Endodermal cell (in vitro differentiated cells): ENCODE results near the gene HNRNPK. TPM values are rescaled to one million over a fixed set of nuclear protein-coding genes. Genes with fewer than 3 reads are reported as not detected.

ENCODE experiments used
- DNase-seq: peaks from one replicate; pipeline ENCODE4 v3.0.0-alpha.2; 2017
- H3K27ac ChIP-seq: 2 replicates; pipeline ENCODE4 v1.5.1; 2013; ENCODE audit warnings: mild to moderate bottlenecking, low read depth, low read length, moderate library complexity
- H3K27me3 ChIP-seq: 2 replicates; pipeline ENCODE4 v1.6.1; 2013; ENCODE audit warnings: mild to moderate bottlenecking, low read length, moderate library complexity; ENCODE audit not compliant: insufficient read depth, control insufficient read depth, poor library complexity, severe bottlenecking
- H3K36me3 ChIP-seq: 2 replicates; pipeline ENCODE4 v1.7.0; 2013; ENCODE audit warnings: mild to moderate bottlenecking, low read length, moderate library complexity; ENCODE audit not compliant: control insufficient read depth, insufficient read depth
- H3K4me1 ChIP-seq: one replicate; pipeline ENCODE4 v1.7.0; 2013; ENCODE audit warnings: low read length; ENCODE audit not compliant: control insufficient read depth, insufficient read depth
- H3K4me3 ChIP-seq: 2 replicates; pipeline ENCODE4 v1.5.1; 2013; ENCODE audit warnings: mild to moderate bottlenecking, low read length, moderate library complexity
- H3K9ac ChIP-seq: 2 replicates; pipeline ENCODE4 v1.6.1; 2013; ENCODE audit warnings: mild to moderate bottlenecking, low read length, moderate library complexity; ENCODE audit not compliant: poor library complexity, severe bottlenecking; ENCODE audit errors: extremely low read depth
- H3K9me3 ChIP-seq: 2 replicates; pipeline ENCODE4 v1.6.1; 2013; ENCODE audit warnings: mild to moderate bottlenecking, low read length, moderate library complexity; ENCODE audit not compliant: control insufficient read depth
- H3K27ac Mint-ChIP-seq: 2 replicates; pipeline ENCODE4 v1.8.0; 2020; ENCODE audit warnings: mixed read lengths
- H3K27me3 Mint-ChIP-seq: 2 replicates; pipeline ENCODE4 v1.8.0; 2021; ENCODE audit warnings: mild to moderate bottlenecking, mixed read lengths; ENCODE audit not compliant: insufficient read depth
- H3K36me3 Mint-ChIP-seq: 2 replicates; pipeline ENCODE4 v1.8.0; 2020; ENCODE audit warnings: low read depth, mixed read lengths
- H3K4me1 Mint-ChIP-seq: 2 replicates; pipeline ENCODE4 v1.8.0; 2020; ENCODE audit warnings: mixed read lengths
- H3K4me3 Mint-ChIP-seq: 2 replicates; pipeline ENCODE4 v1.8.0; 2020; ENCODE audit warnings: mild to moderate bottlenecking, moderate library complexity, mixed read lengths
- H3K9me3 Mint-ChIP-seq: 2 replicates; pipeline ENCODE4 v1.8.0; 2020; ENCODE audit warnings: mild to moderate bottlenecking, mixed read lengths
- CTCF ChIP-seq: fragments of 200-600 bp; sonication (generic); conservative IDR thresholded peaks from 2 replicates; pipeline ENCODE4 v1.5.0; 2021; ENCODE audit warnings: antibody characterized with exemption, mild to moderate bottlenecking
- WGBS, 2 experiments: methylation state at CpG; one replicate each; pipeline versions ENCODE4 v1.1.5 to v1.1.7; 2013; ENCODE audit warnings: missing lambda C conversion rate in 2 of 2, mixed read lengths in 1 of 2; ENCODE audit not compliant: insufficient coverage in 1 of 2, insufficient read length in 1 of 2; 5-methylcytosine and 5-hydroxymethylcytosine counted together
- total RNA-seq, 2 donors: library from RNA; stranded (reverse); fragmentation: NEBNext Ultra II Directional in 1 of 2; extraction: Animal tissue kit (Norgen Biotek cat#: 25700) in 1 of 2; gene quantifications; 2 replicates in 1 of 2; 3 replicates in 1 of 2; pipeline ENCODE4 v1.2.1, GENCODE V29; 2021

HNRNPK gene
- total RNA-seq, 2 donors from 2014 or later = 714 to 780 TPM

GRCh38 chr9:84001621-84002020, 21.6 kb upstream of the HNRNPK start:
- Histone ChIP-seq H3K9me3 (no peaks in the 10 kb centered on the region), H3K36me3 (peaks cover 33% of the 10 kb centered on the region), H3K4me3 (no peak overlapping the region), H3K27me3 (no peaks in the 10 kb centered on the region), H3K27ac (no peak overlapping the region), H3K4me1 (no peaks in the 10 kb centered on the region), H3K9ac (no peak overlapping the region)
- Mint-ChIP-seq H3K36me3 (peaks cover 18% of the 10 kb centered on the region), H3K27me3 (no peaks in the 10 kb centered on the region), H3K9me3 (no peaks in the 10 kb centered on the region), H3K4me3 (no peak overlapping the region), H3K27ac (no peak overlapping the region), H3K4me1 (no peaks in the 10 kb centered on the region)
- no peak for DNase-seq
- no peak for TF ChIP-seq CTCF
- 87 to 100% methylated on average over 1 to 2 of the region's 2 CpGs for WGBS, 2 experiments

- no peak overlapping the region for H3K27ac ChIP-seq
- Mint-ChIP-seq H3K9me3 (no peaks in the 10 kb centered on the region), H3K4me1 (no peaks in the 10 kb centered on the region), H3K27me3 (no peaks in the 10 kb centered on the region), H3K36me3 (peaks cover 18% of the 10 kb centered on the region), H3K4me3 (no peak overlapping the region), H3K27ac (no peak overlapping the region)
- H3K36me3 ChIP-seq = peaks cover 33% of the 10 kb centered on the region
- H3K4me3 ChIP-seq = no peak overlapping the region
- 80 to 100% methylated on average over 1 to 2 of the region's 3 CpGs for WGBS, 2 experiments
- H3K9ac ChIP-seq = no peak overlapping the region
- H3K27me3 ChIP-seq = no peaks in the 10 kb centered on the region
- H3K4me1 ChIP-seq = no peaks in the 10 kb centered on the region
- DNase-seq = no peak
- TF ChIP-seq CTCF = no peak
- H3K9me3 ChIP-seq = no peaks in the 10 kb centered on the region
Observed at GRCh38 chr9:84000186-84000585, 20.2 kb upstream of the HNRNPK start.

DNA sequence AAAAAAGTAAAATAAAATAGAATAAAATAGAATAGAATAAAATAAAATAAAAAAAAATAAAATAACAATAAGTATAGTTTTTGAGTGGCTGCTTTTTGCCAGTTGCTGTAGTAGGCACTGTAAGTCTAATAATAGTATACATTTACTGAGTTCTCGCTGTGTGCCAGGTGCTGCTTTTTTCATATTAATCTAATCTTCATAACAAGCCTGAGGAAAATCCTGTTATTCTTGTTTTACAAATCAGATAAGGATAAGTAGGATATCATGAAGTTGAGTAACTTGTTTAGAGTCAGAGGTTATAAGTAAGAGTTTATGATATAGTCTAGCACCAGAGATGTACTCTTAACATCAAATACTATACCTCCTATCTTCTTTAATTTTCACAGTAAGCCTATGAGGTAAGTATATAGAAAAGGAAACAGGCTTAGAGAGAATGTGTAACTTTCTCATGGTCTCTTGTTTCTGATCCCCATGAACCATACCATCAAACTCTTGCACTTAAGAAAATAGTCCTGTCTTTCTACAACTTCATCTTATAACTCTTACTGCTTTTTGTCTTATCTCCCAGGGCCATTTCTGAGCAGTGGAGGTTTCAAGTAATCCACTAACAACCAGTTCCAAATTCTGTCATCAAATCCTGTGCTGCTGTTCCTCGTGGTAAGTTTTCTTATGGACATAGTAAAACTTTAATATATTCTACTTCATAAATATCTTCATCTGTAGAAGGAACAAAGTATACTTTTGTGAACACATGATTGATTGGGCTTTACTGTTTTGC, 19.3 kb upstream of the HNRNPK start:
- H3K27ac ChIP-seq = no peak overlapping the region
- Mint-ChIP-seq H3K9me3 (no peaks in the 10 kb centered on the region), H3K27me3 (no peaks in the 10 kb centered on the region), H3K4me1 (no peaks in the 10 kb centered on the region), H3K27ac (peak overlapping the region; percentile 20), H3K36me3 (peaks cover 19% of the 10 kb centered on the region), H3K4me3 (no peak overlapping the region)
- H3K9me3 ChIP-seq = no peaks in the 10 kb centered on the region
- no peak overlapping the region for H3K9ac ChIP-seq
- 86% methylated on average over 1 of the region's 2 CpGs; no CpG with 5 or more reads in 1 of the 2 experiments for WGBS, 2 experiments
- no peak for TF ChIP-seq CTCF
- H3K4me1 ChIP-seq = no peaks in the 10 kb centered on the region
- no peak for DNase-seq
- peaks cover 33% of the 10 kb centered on the region for H3K36me3 ChIP-seq
- no peaks in the 10 kb centered on the region for H3K27me3 ChIP-seq
- no peak overlapping the region for H3K4me3 ChIP-seq
